Measurements from ENCODE around the gene ZNF302.
A peak's percentile ranks its signal among the peaks of the same experiment; 100 is the strongest.

The ZNF302 gene

DNA sequence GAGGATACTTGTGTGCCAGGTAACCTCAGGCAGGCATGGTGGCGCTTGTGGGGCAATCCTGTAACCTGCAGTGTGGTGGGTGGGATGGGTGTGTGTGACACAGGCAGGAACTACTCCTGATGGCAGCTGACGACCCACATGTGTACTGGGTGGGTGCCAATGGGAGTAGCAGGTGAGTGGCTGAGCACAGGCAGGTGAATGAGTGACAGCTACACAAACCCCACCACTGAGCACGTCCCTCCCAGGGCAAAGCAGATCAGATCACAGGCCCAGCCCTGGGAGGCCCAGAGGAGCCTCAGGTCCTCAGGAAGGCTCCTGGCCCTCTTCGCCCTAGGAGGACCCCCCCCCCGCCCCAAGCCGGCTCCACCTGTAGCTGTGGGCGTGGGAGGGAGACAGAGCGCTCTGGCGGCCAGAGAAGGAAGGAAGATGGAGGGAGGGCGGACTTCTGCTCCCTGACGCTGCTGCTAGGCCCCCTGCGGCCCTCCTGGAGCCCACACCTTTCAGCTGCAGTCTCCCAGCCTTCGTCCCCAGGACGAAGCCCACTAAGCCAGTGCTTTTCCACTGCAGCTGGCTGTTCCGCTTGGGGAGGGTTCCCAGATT, 55.2 kb downstream of the ZNF302 start:
- Histone ChIP-seq H3K27ac (ENCODE audit: low read length) (peak overlapping the region; percentile 90), H3K36me3 (ENCODE audit: control insufficient read depth in 1 of 2, insufficient read depth in 2 of 2, low read length in 2 of 2) (peaks cover 9 to 25% of the 10 kb centered on the region in 2 donors), H3K9me3 (ENCODE audit: control insufficient read depth in 1 of 2, low read length in 2 of 2) (peaks cover 3 to 5% of the 10 kb centered on the region in 2 donors), H3K4me1 (ENCODE audit: control insufficient read depth in 1 of 2, insufficient read depth in 2 of 2, low read length in 2 of 2) (peaks cover 10 to 23% of the 10 kb centered on the region in 2 donors), H3K27me3 (ENCODE audit: low read depth, low read length) (no peaks in the 10 kb centered on the region), H3K4me3 (ENCODE audit: low read depth in 1 of 2, low read length in 2 of 2) (peak overlapping the region; percentile 81 to 91)

DNA sequence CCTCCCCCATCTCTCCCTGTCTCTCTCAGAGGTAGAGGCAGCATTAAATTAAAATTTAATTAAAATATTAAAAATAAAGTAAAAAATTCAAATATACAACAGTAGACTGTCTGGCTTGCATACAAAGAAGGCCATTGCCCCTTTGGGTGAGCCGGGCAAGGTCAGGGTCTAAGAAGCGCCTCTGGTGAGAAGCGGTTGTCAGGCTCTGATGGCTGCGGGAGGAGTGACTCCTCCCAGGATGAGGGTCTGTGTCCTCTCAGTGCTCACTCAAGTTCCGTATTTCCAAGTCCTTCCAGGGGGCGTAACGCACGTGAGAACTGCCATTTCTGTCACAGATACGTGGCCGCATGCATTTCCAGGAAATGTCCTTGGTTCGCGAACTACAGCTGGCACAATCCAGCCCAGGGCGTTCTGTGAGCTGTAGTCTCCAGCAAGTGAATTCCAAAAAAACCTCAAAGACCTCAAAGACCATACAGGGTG, 55.8 kb downstream of the ZNF302 start:
- Histone ChIP-seq H3K27ac (ENCODE audit: low read length) (peak overlapping the region; percentile 90), H3K4me3 (ENCODE audit: low read depth in 1 of 2, low read length in 2 of 2) (peak overlapping the region; percentile 81 to 91), H3K36me3 (ENCODE audit: control insufficient read depth in 1 of 2, insufficient read depth in 2 of 2, low read length in 2 of 2) (peaks cover 9 to 31% of the 10 kb centered on the region in 2 donors), H3K4me1 (ENCODE audit: control insufficient read depth in 1 of 2, insufficient read depth in 2 of 2, low read length in 2 of 2) (peaks cover 10 to 23% of the 10 kb centered on the region in 2 donors), H3K27me3 (ENCODE audit: low read depth, low read length) (no peaks in the 10 kb centered on the region), H3K9me3 (ENCODE audit: control insufficient read depth in 1 of 2, low read length in 2 of 2) (peaks cover 5 to 9% of the 10 kb centered on the region in 2 donors)

DNA sequence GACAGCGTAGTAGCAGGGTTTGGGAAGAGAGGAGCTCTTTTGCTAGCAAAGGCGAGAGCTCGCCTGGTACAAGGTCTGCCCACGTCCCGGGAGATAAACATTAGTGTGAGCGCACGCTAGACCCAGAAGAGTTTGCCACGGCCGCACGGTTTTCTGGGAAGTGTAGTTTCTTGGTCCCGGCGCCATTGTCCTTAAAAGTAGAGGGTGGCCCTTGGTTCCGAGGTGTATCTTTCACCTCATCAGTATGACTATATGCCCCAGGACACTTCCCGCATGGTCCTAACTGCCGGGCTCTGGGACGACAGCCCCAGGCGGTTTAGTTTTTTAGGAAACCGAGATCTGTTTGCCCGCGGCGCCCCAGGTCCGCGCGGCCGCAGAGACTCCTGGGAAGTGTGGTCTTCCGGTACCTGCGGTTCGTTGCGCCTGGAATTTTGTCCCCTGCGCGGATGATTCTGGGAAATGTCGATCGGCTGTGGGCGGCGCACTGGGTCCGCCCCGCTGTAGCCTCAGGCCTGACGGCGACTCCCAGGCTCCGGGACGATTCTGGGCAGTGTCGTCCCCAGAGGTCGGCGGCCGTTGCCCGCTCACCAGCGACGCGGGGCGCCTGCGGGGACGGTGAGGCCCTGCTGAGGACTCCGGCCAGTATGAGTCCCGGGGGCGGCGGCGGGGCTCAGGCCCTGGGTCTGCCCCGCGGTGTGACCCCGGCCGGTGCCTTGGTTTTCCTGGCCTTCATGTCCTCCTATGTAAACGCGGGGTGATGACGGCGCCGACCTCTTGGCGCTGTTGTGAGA, 56.5 kb downstream of the ZNF302 start, which contains the start of gene ZNF181:
Gene ZNF181 (plus strand): TSS at position 498 of the 791 bp plus-strand sequence. CDS start 795 bp downstream, outside the sequence.
- peak within 1 kb of the TSS; percentile 81 to 91 for H3K4me3 ChIP-seq (ENCODE audit: low read depth in 1 of 2, low read length in 2 of 2)
- H3K36me3 ChIP-seq (ENCODE audit: control insufficient read depth in 1 of 2, insufficient read depth in 2 of 2, low read length in 2 of 2), result peaks cover 11 to 38% of the 10 kb centered on the region in 2 donors
- peak within 1 kb of the TSS; percentile 90 for H3K27ac ChIP-seq (ENCODE audit: low read length)
- peaks cover 10 to 23% of the 10 kb centered on the region in 2 donors for H3K4me1 ChIP-seq (ENCODE audit: control insufficient read depth in 1 of 2, insufficient read depth in 2 of 2, low read length in 2 of 2)
- H3K27me3 ChIP-seq (ENCODE audit: low read depth, low read length), result no peaks in the 10 kb centered on the region
- peaks cover 8 to 11% of the 10 kb centered on the region in 2 donors for H3K9me3 ChIP-seq (ENCODE audit: control insufficient read depth in 1 of 2, low read length in 2 of 2)

DNA sequence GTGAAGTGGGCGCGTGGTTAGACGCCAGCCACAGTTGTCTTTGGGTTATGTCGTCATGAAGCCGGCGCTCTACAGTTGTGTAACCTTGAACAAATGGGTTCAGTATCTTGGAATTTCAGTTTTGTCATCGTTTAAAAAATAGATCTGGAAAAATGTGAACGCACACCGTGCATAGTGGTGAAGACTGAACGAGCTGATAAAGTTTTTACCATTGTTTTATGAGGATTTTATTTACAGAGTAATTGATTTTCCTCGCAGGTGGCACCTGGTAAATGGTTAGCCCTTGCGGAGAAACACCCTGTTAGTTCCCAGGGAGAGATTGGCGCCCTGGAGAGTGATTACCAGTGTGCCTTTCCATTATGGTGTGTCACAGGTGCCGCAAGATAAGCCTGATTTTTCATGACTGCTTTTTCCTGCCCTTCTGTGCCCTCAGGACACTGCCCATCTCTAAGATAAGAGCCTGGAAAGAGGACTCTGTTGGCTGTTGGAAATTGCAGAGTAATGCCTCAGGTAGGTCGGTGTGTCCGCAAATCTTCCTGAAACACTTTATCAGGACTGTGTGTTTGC, 57.1 kb downstream of the ZNF302 start:
- Histone ChIP-seq H3K4me1 (ENCODE audit: control insufficient read depth in 1 of 2, insufficient read depth in 2 of 2, low read length in 2 of 2) (peaks cover 10 to 23% of the 10 kb centered on the region in 2 donors), H3K27me3 (ENCODE audit: low read depth, low read length) (no peaks in the 10 kb centered on the region), H3K9me3 (ENCODE audit: control insufficient read depth in 1 of 2, low read length in 2 of 2) (peaks cover 13 to 18% of the 10 kb centered on the region in 2 donors), H3K27ac (ENCODE audit: low read length) (peak overlapping the region; percentile 90), H3K36me3 (ENCODE audit: control insufficient read depth in 1 of 2, insufficient read depth in 2 of 2, low read length in 2 of 2) (peaks cover 18 to 44% of the 10 kb centered on the region in 2 donors), H3K4me3 (ENCODE audit: low read depth in 1 of 2, low read length in 2 of 2) (peak overlapping the region; percentile 81 to 91)

Measured in muscle layer of duodenum (tissue), 2 donors.